Measurements from ENCODE around the gene ABCB9.

GRCh38 chr12:122949405-122949804 lies 16.9 kb downstream of the ABCB9 start:
- TF ChIP-seq CTCF (IDR thresholded peaks at IDR 0.05) = no peak
- no peak for TF ChIP-seq POLR2A (IDR thresholded peaks at IDR 0.05)

Measured in right lobe of liver (tissue), 4 donors.